Keratinocyte (primary cell): Measurements from ENCODE around the gene PITX3. TPM values are rescaled to one million over a fixed set of nuclear protein-coding genes. Genes with fewer than 3 reads are reported as not detected.

Experiments
- DNase-seq: peaks from one replicate; pipeline ENCODE4 v3.0.0-alpha.2; 2011; ENCODE audit warnings: low read depth, missing footprints, low spot score
- FAIRE-seq: peaks from 2 replicates; lab custom pipeline; 2011; peaks lifted over from hg19 to GRCh38; lab: Jason Lieb, UNC
- H2AFZ ChIP-seq: 2 replicates; pipeline ENCODE4 v1.6.0; 2012; ENCODE audit warnings: low read length, control low read depth, inconsistent platforms; ENCODE audit not compliant: control insufficient read depth
- H3K27ac ChIP-seq: 2 replicates; pipeline ENCODE4 v1.5.1; 2011; ENCODE audit warnings: low read length; ENCODE audit not compliant: control insufficient read depth, insufficient read depth
- H3K27me3 ChIP-seq: 3 replicates; pipeline ENCODE4 v1.6.0; 2011; ENCODE audit warnings: low read length; ENCODE audit not compliant: control insufficient read depth, insufficient read depth; ENCODE audit errors: extremely low read depth
- H3K36me3 ChIP-seq, 2 experiments: 2 replicates in 1 of 2; 3 replicates in 1 of 2; pipeline ENCODE4 v1.5.1; 2011; ENCODE audit warnings: low read length in 2 of 2, mild to moderate bottlenecking in 1 of 2; ENCODE audit not compliant: control insufficient read depth in 2 of 2, insufficient read depth in 2 of 2; ENCODE audit errors: extremely low read depth in 1 of 2
- H3K4me1 ChIP-seq: 3 replicates; pipeline ENCODE4 v1.5.1; 2011; ENCODE audit warnings: low read length; ENCODE audit not compliant: control insufficient read depth, insufficient read depth; ENCODE audit errors: extremely low read depth
- H3K4me2 ChIP-seq: 3 replicates; pipeline ENCODE4 v1.6.0; 2011; ENCODE audit warnings: low read depth, low read length; ENCODE audit not compliant: control insufficient read depth, insufficient read depth; ENCODE audit errors: extremely low read depth
- H3K4me3 ChIP-seq, 3 experiments: fragments of 200-600 bp in 1 of 3; sonication (generic) in 1 of 3; 2 replicates in 2 of 3; 3 replicates in 1 of 3; pipeline ENCODE4 v1.5.1; 2011 to 2016; ENCODE audit warnings: low read length in 3 of 3, mild to moderate bottlenecking in 3 of 3, control low read depth in 2 of 3, inconsistent platforms in 1 of 3, low read depth in 1 of 3, mixed read lengths in 1 of 3, mixed run types in 1 of 3, moderate library complexity in 1 of 3; ENCODE audit not compliant: control insufficient read depth in 2 of 3, insufficient read depth in 2 of 3; ENCODE audit errors: extremely low read depth in 1 of 3
- H3K79me2 ChIP-seq: 2 replicates; pipeline ENCODE4 v1.6.0; 2012; ENCODE audit warnings: low read length; ENCODE audit not compliant: control insufficient read depth, insufficient read depth
- H3K9ac ChIP-seq: 3 replicates; pipeline ENCODE4 v1.6.0; 2011; ENCODE audit warnings: low read length; ENCODE audit not compliant: control insufficient read depth, insufficient read depth; ENCODE audit errors: extremely low read depth
- H3K9me1 ChIP-seq: 3 replicates; pipeline ENCODE4 v1.6.0; 2011; ENCODE audit warnings: low read length; ENCODE audit not compliant: control insufficient read depth, insufficient read depth; ENCODE audit errors: extremely low read depth
- H3K9me3 ChIP-seq: 2 replicates; pipeline ENCODE4 v1.5.1; 2012; ENCODE audit warnings: low read depth, low read length; ENCODE audit not compliant: control insufficient read depth
- H4K20me1 ChIP-seq: 3 replicates; pipeline ENCODE4 v1.6.0; 2011; ENCODE audit warnings: low read length; ENCODE audit not compliant: control insufficient read depth, insufficient read depth; ENCODE audit errors: extremely low read depth
- EZH2 ChIP-seq: IDR thresholded peaks from one replicate; pipeline ENCODE4 v1.6.1; 2012; ENCODE audit warnings: inconsistent platforms, mild to moderate bottlenecking, low read length, moderate library complexity
- dilution Hi-C: fragments of 300-500 bp; cut with MboI; formaldehyde crosslinking; loops from one replicate; pipeline ENCODE4 v1.7.0; 2020; ENCODE audit warnings: low sequenced_read_pairs; ENCODE audit not compliant: extremely low pct_ligation_motif_present
- polyA plus RNA-seq, 5 experiments: library from polyadenylated mRNA; depleted of rRNA in 3 of 5; stranded (reverse) in 3 of 5; stranded (forward) in 1 of 5; unstranded in 1 of 5; fragments of >200 nt; gene quantifications; 1 replicate in 1 of 5; 2 replicates in 3 of 5; 3 replicates in 1 of 5; pipeline versions ENCODE4 v1.2.1 to v1.2.3, GENCODE V29; 2011 to 2012; ENCODE audit warnings: missing spikeins in 2 of 5, low read depth in 1 of 5, low replicate concordance in 1 of 5
- TF ChIP-seq, protein P1 (sequence below), 3 experiments: IDR thresholded peaks in 1 of 3; conservative IDR thresholded peaks in 1 of 3; optimal IDR thresholded peaks in 1 of 3; 2 replicates in 2 of 3; 3 replicates in 1 of 3; pipeline versions ENCODE3 to v1.5.1; 2011; ENCODE audit warnings: low read length in 3 of 3, mild to moderate bottlenecking in 3 of 3, moderate library complexity in 2 of 3, control low read depth in 1 of 3, inconsistent platforms in 1 of 3; ENCODE audit not compliant: insufficient read depth in 2 of 3; ENCODE audit errors: extremely low read depth in 1 of 3

Gene PITX3
- polyA plus RNA-seq, 1 donor (not counting 4 experiments of a cell fraction or from before 2014, with no cell fraction given): not detected

DNA sequence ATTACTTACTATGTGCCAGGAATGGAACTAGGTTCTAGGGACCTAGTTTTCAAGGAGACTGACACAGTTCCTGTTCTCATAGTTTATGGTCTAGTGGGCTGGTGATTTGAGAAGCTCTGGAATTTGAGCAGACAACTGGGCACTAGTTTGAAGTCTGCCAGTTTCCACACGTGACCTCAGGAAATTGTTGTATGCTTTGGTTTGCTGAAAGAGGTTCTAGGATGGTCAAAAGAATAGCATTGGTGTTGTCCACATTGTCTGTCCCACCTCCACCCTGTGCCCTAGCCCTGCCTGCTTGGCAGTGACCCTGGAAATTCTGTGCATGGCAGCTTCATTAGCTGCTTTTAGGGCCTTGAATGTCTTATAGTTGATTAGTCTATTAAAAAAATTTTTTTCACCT lies 32.8 kb upstream of the PITX3 start:
- Histone ChIP-seq H4K20me1 (peaks cover under 1% of the 10 kb centered on the region), H3K4me3 (no peak overlapping the region), H2AFZ (no peak overlapping the region), H3K9me1 (no peaks in the 10 kb centered on the region), H3K27me3 (no peaks in the 10 kb centered on the region), H3K4me1 (no peaks in the 10 kb centered on the region), H3K9me3 (no peaks in the 10 kb centered on the region), H3K9ac (no peak overlapping the region), H3K4me2 (no peak overlapping the region), H3K36me3 (peaks cover 0 to 5% of the 10 kb centered on the region in 2 experiments), H3K79me2 (peaks cover 72% of the 10 kb centered on the region), H3K27ac (no peak overlapping the region)
- dilution Hi-C loops: no loop called here
- TF ChIP-seq EZH2: no peak
- DNase-seq (no peak), FAIRE-seq (no peak)

DNA sequence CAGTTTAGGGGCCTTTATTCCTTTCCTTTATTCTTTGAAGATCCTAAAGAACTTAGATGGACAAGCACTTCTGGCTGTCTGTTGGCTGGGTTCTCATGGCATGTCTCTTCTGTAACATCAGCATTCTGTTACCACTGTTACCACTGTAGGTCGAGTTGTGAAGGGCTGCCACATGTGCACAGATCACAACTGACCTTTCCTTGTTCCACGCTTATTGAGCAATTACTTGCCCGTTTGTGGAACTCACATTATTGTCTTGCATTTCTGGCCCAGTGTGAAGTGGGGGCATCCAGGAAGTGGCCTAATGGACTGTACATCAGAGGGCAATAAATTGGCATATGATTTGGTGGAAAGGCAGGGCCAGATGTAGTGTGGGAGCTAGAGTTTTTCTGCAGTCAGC lies 27.7 kb upstream of the PITX3 start:
- TF ChIP-seq EZH2: no peak
- TF ChIP-seq, protein P1, sequence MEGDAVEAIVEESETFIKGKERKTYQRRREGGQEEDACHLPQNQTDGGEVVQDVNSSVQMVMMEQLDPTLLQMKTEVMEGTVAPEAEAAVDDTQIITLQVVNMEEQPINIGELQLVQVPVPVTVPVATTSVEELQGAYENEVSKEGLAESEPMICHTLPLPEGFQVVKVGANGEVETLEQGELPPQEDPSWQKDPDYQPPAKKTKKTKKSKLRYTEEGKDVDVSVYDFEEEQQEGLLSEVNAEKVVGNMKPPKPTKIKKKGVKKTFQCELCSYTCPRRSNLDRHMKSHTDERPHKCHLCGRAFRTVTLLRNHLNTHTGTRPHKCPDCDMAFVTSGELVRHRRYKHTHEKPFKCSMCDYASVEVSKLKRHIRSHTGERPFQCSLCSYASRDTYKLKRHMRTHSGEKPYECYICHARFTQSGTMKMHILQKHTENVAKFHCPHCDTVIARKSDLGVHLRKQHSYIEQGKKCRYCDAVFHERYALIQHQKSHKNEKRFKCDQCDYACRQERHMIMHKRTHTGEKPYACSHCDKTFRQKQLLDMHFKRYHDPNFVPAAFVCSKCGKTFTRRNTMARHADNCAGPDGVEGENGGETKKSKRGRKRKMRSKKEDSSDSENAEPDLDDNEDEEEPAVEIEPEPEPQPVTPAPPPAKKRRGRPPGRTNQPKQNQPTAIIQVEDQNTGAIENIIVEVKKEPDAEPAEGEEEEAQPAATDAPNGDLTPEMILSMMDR (optimal IDR thresholded peaks at IDR 0.05 in 1 of 3, IDR thresholded peaks at IDR 0.05 in 1 of 3, conservative IDR thresholded peaks at IDR 0.05 in 1 of 3; ENCODE audit: extremely low read depth in 1 of 3, insufficient read depth in 2 of 3, low read length in 3 of 3): no peak
- Histone ChIP-seq H3K4me2 (no peak overlapping the region), H3K4me1 (no peaks in the 10 kb centered on the region), H3K27me3 (no peaks in the 10 kb centered on the region), H4K20me1 (peaks cover 7% of the 10 kb centered on the region), H2AFZ (no peak overlapping the region), H3K4me3 (no peak overlapping the region), H3K79me2 (peaks cover 71% of the 10 kb centered on the region), H3K36me3 (peaks cover 0 to 8% of the 10 kb centered on the region in 2 experiments), H3K9me3 (no peaks in the 10 kb centered on the region), H3K27ac (no peak overlapping the region), H3K9me1 (no peaks in the 10 kb centered on the region), H3K9ac (no peak overlapping the region)
- dilution Hi-C loops: no loop called here
- FAIRE-seq: no peak
- DNase-seq: no peak

DNA sequence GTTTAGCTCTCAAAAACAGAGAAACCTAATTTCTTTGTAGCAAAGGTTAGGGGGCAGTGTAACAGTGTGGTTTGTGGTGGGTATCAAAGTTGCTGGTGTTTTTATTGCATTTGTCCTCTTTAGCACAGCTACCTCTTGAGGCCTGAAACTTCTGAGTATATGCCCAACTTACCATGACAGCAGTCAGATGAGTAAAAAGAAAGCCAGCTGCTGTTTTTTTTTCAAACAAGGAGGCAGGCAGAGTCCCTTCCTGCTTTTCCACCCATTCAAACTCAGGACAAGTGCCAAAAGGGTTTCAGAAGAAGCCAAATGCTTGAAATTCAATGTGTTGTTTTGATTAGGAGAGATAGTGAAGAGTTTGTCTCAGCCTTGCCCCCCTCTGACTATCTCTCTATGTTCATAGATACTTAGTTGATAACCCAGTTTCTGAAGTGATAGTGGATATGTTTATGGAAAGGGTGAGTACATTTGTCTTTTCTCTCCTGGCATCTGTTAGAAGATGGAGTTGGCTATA lies 27.1 kb upstream of the PITX3 start:
- H3K27me3 ChIP-seq: no peaks in the 10 kb centered on the region
- no peaks in the 10 kb centered on the region for H3K4me1 ChIP-seq
- H3K4me2 ChIP-seq: no peak overlapping the region
- H3K4me3 ChIP-seq: no peak overlapping the region
- DNase-seq: no peak
- H3K9me1 ChIP-seq: no peaks in the 10 kb centered on the region
- no peak overlapping the region for H2AFZ ChIP-seq
- no peaks in the 10 kb centered on the region for H3K9me3 ChIP-seq
- dilution Hi-C loops: no loop called here
- H3K27ac ChIP-seq: no peak overlapping the region
- H3K9ac ChIP-seq: no peak overlapping the region
- peaks cover 0 to 8% of the 10 kb centered on the region in 2 experiments for H3K36me3 ChIP-seq
- H4K20me1 ChIP-seq: peaks cover 7% of the 10 kb centered on the region
- TF ChIP-seq EZH2: no peak
- TF ChIP-seq, protein P1 (optimal IDR thresholded peaks at IDR 0.05 in 1 of 3, IDR thresholded peaks at IDR 0.05 in 1 of 3, conservative IDR thresholded peaks at IDR 0.05 in 1 of 3; ENCODE audit: extremely low read depth in 1 of 3, insufficient read depth in 2 of 3, low read length in 3 of 3): no peak
- no peak for FAIRE-seq
- H3K79me2 ChIP-seq: peaks cover 68% of the 10 kb centered on the region
